HFFc6 (cell line): ENCODE measurements around the gene AREG. TPM values are rescaled to one million over a fixed set of nuclear protein-coding genes. Genes with fewer than 3 reads are reported as not detected.

Source experiments
- DNase-seq: peaks from one replicate; pipeline ENCODE4 v3.0.0-alpha.2; 2018
- H3K27ac Mint-ChIP-seq: 2 replicates; pipeline ENCODE4 v1.8.0; 2020; ENCODE audit warnings: mild to moderate bottlenecking, mixed read lengths
- H3K27me3 Mint-ChIP-seq: 2 replicates; pipeline ENCODE4 v1.8.0; 2021; ENCODE audit warnings: mild to moderate bottlenecking, moderate library complexity, mixed read lengths; ENCODE audit not compliant: insufficient read depth
- H3K36me3 Mint-ChIP-seq: 2 replicates; pipeline ENCODE4 v1.8.0; 2021; ENCODE audit warnings: low read depth, mixed read lengths
- H3K4me1 Mint-ChIP-seq: 2 replicates; pipeline ENCODE4 v1.8.0; 2020; ENCODE audit warnings: low read depth, mixed read lengths
- H3K4me3 Mint-ChIP-seq: 2 replicates; pipeline ENCODE4 v1.8.0; 2020; ENCODE audit warnings: mild to moderate bottlenecking, moderate library complexity, mixed read lengths
- H3K9me3 Mint-ChIP-seq: 2 replicates; pipeline ENCODE4 v1.8.0; 2020; ENCODE audit warnings: mild to moderate bottlenecking, mixed read lengths
- total RNA-seq, 6 experiments: library from RNA; stranded (reverse); fragmentation: NEBNext Ultra II Directional; extraction: Animal tissue kit (Norgen Biotek cat#: 25700); gene quantifications; 2 replicates in 1 of 6; 3 replicates in 5 of 6; pipeline ENCODE4 v1.2.3, GENCODE V29; 2021
- TF ChIP-seq, protein P1 (sequence below): fragments of 200-600 bp; sonication (generic); IDR thresholded peaks from 2 replicates; pipeline ENCODE4 v1.5.0; 2021; ENCODE audit warnings: antibody characterized with exemption, mild to moderate bottlenecking

Gene AREG
- total RNA-seq, 6 experiments from 2014 or later = 0.24 to 0.70 (median 0.45) TPM; not detected in 1

DNA sequence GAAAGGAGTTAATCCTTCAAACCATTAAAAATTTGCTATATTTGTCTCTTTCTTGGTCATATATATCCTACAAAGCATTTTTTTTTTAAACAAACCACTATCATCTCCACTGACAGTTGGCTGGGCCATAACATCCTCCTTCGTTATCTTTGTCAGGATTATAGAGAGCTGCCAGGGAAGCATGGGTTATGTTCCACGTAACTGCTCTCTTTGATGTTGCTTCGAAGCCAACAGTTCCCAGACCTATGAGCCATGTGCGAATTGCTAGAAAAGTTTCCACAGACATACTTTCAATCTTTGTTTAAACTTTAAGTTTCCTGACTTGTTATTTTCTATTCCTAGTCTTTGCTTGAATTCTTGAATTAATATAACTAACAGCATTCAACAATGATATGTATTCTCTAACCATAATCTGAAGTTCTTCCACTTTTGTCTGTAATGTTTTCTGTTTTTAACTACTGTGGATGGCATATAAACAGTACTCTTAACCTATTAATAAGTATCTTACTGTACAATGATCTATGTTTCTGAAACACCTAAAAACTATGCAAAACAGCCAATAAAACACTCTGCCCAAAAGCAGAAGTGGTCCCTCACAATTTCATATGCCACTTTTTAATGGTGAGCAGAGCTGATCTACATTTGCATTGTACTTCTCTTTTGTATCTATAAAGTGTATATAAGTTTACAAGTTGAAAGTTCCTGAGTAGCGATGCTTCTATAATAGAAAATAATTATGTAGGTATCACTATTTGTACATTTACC is 42.1 kb upstream of the AREG start:
- peaks cover 2% of the 10 kb centered on the region for H3K27me3 Mint-ChIP-seq
- TF ChIP-seq, protein P1, sequence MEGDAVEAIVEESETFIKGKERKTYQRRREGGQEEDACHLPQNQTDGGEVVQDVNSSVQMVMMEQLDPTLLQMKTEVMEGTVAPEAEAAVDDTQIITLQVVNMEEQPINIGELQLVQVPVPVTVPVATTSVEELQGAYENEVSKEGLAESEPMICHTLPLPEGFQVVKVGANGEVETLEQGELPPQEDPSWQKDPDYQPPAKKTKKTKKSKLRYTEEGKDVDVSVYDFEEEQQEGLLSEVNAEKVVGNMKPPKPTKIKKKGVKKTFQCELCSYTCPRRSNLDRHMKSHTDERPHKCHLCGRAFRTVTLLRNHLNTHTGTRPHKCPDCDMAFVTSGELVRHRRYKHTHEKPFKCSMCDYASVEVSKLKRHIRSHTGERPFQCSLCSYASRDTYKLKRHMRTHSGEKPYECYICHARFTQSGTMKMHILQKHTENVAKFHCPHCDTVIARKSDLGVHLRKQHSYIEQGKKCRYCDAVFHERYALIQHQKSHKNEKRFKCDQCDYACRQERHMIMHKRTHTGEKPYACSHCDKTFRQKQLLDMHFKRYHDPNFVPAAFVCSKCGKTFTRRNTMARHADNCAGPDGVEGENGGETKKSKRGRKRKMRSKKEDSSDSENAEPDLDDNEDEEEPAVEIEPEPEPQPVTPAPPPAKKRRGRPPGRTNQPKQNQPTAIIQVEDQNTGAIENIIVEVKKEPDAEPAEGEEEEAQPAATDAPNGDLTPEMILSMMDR = no peak
- no peak for DNase-seq
- no peaks in the 10 kb centered on the region for H3K36me3 Mint-ChIP-seq
- H3K9me3 Mint-ChIP-seq = no peaks in the 10 kb centered on the region; the same call in 1 of the 2 replicates
- H3K4me3 Mint-ChIP-seq = no peak overlapping the region
- no peak overlapping the region for H3K27ac Mint-ChIP-seq
- peaks cover 12% of the 10 kb centered on the region for H3K4me1 Mint-ChIP-seq

- Mint-ChIP-seq H3K27ac (no peak overlapping the region), H3K4me3 (no peak overlapping the region), H3K9me3 (no peaks in the 10 kb centered on the region), H3K36me3 (no peaks in the 10 kb centered on the region), H3K4me1 (peaks cover 33% of the 10 kb centered on the region), H3K27me3 (no peaks in the 10 kb centered on the region)
- TF ChIP-seq, protein P1 = no peak
- no peak for DNase-seq
Measured at GRCh38 chr4:74407891-74408290, 37.0 kb upstream of the AREG start.

DNA sequence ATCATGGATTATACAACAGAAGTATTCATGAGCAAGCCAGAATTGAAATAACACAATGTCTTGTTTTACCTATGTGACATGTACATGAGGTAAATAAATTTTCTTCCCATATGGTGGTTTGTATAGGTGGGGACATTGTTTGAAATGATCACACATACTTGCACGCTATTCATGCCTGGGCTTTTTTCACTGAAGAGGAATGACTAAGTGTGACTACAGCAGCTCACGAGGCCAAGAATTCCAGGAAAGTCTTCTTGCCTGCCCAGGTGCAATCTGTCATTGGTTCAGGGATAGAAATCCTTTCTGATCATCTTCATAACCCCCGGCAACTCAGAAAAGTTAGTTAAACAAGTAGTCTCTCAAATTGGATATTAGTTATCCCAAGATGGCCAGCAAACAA is 36.3 kb upstream of the AREG start:
- peak; percentile 36 for DNase-seq
- Mint-ChIP-seq H3K27me3 (no peaks in the 10 kb centered on the region), H3K27ac (peak overlapping the region; percentile 47; the same call in 1 of the 2 replicates), H3K4me1 (peaks cover 33% of the 10 kb centered on the region), H3K36me3 (no peaks in the 10 kb centered on the region), H3K9me3 (no peaks in the 10 kb centered on the region), H3K4me3 (no peak overlapping the region)
- TF ChIP-seq, protein P1 = no peak

GRCh38 chr4:74410272-74410671 is 34.7 kb upstream of the AREG start:
- Mint-ChIP-seq H3K9me3 (no peaks in the 10 kb centered on the region), H3K27ac (peak overlapping the region; percentile 60; the same call in 1 of the 2 replicates), H3K4me3 (no peak overlapping the region), H3K36me3 (no peaks in the 10 kb centered on the region), H3K4me1 (peaks cover 33% of the 10 kb centered on the region), H3K27me3 (no peaks in the 10 kb centered on the region)
- TF ChIP-seq, protein P1 = no peak
- DNase-seq = peak; percentile 24

GRCh38 chr4:74412225-74412624 is 32.7 kb upstream of the AREG start:
- no peak overlapping the region for H3K27ac Mint-ChIP-seq
- H3K9me3 Mint-ChIP-seq = no peaks in the 10 kb centered on the region
- peaks cover 50% of the 10 kb centered on the region for H3K4me1 Mint-ChIP-seq
- no peaks in the 10 kb centered on the region for H3K27me3 Mint-ChIP-seq
- DNase-seq = no peak
- TF ChIP-seq, protein P1 = no peak
- H3K4me3 Mint-ChIP-seq = no peak overlapping the region
- no peaks in the 10 kb centered on the region for H3K36me3 Mint-ChIP-seq
